HFF-Myc (cell line): Measurements from ENCODE around the gene RNGTT.
A peak's percentile ranks its signal among the peaks of the same experiment; 100 is the strongest.
"Not testable (repeated sequence)": the region's sequence is repeated elsewhere in the genome, so short reads cannot be mapped to it uniquely, and the experiment has no call there.

Experiments used
- DNase-seq: peaks from one replicate; pipeline ENCODE4 v3.0.0-alpha.2; 2011; ENCODE audit warnings: low read depth; ENCODE audit errors: extremely low read depth
- H3K4me3 ChIP-seq: replicated peaks from 2 replicates; pipeline ENCODE4 v1.5.1; 2011; ENCODE audit warnings: low read depth, mild to moderate bottlenecking, control low read depth, low read length
- TF ChIP-seq, protein P1 (sequence below): IDR thresholded peaks from 2 replicates; pipeline ENCODE4 v1.5.1; 2012; ENCODE audit warnings: mild to moderate bottlenecking, low read depth, low read length, control low read depth; ENCODE audit errors: missing control alignments

RNGTT gene

GRCh38 chr6:88806728-88807127 is 156.7 kb downstream of the RNGTT start:
- TF ChIP-seq, protein P1, sequence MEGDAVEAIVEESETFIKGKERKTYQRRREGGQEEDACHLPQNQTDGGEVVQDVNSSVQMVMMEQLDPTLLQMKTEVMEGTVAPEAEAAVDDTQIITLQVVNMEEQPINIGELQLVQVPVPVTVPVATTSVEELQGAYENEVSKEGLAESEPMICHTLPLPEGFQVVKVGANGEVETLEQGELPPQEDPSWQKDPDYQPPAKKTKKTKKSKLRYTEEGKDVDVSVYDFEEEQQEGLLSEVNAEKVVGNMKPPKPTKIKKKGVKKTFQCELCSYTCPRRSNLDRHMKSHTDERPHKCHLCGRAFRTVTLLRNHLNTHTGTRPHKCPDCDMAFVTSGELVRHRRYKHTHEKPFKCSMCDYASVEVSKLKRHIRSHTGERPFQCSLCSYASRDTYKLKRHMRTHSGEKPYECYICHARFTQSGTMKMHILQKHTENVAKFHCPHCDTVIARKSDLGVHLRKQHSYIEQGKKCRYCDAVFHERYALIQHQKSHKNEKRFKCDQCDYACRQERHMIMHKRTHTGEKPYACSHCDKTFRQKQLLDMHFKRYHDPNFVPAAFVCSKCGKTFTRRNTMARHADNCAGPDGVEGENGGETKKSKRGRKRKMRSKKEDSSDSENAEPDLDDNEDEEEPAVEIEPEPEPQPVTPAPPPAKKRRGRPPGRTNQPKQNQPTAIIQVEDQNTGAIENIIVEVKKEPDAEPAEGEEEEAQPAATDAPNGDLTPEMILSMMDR, result no peak
- no peak for DNase-seq

DNA sequence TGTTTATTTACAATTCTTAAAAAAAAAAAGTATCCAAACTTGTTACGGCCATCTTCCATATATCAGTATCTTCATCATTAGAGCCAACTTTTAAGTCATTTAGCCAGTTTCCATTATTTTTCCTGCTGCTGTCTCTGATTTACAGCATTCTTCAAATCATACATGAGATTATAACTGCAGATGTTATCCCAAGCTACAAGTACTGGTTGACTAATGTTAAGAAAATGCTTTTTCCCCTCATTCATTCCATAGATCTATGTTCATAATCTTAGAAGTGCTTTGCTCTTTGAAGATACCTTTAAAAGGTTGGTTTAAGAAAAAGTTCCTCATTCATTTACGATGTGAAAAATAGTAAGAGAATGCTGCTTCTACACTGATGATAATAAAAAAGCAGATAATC is 158.7 kb downstream of the RNGTT start:
- TF ChIP-seq, protein P1, result no peak
- no peak overlapping the region for H3K4me3 ChIP-seq
- no peak for DNase-seq

More at GRCh38 chr6:88806728-88807127, 156.7 kb downstream of the RNGTT start:
- H3K4me3 ChIP-seq, result no peak overlapping the region

DNA sequence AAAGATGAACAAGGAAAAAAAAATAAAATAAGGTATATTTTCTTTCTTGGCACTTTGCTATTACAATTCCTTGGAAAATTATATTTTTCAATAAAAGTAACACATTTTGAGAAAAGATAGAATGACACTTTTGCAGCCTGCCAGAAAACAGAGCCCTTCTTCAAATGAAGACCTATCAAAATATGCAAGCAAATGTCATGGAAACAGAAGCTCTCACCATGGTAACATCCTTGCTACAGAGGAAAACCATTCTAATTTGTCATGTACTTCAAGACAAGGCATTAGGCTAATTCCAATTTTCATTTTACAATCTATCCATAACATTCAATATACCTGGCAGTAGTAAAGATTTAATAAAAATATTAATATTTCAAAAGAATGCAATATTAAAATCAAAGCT is 177.9 kb downstream of the RNGTT start:
- no peak for DNase-seq

DNA sequence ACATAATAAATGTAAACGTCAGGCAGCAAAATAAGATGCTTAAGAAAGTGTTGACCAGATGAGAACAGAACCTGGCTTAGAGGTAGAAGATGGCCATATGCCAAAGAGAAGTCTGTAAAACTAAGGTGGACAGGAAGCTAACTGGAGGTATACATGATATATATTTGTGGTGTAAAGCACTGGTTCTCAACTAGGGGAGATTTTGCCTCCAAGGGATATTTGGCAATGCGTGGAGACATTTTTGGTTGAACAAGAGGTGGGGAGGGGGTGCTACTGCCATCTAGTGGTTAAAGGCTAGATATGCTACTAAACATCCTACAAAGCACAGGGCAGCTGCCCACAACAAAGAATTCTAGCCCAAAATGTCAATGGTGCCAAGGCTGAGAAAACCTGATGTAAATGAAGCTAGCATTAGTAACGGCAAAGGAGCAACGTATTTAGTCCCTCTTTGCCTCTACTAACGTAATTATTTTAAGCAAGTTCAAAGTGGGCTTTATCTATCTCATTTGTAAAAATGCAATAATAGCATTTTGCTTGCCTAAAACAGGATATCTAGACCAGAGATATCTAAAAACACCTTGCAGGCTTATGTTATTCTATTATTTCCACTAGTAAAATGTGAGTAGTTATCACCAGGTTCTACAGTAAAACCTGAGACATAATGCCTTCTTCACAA is 182.6 kb downstream of the RNGTT start:
- no peak overlapping the region for H3K4me3 ChIP-seq

More for the DNA sequence above, 177.9 kb downstream of the RNGTT start:
- TF ChIP-seq, protein P1, result no peak
- H3K4me3 ChIP-seq, result no peak overlapping the region

DNA sequence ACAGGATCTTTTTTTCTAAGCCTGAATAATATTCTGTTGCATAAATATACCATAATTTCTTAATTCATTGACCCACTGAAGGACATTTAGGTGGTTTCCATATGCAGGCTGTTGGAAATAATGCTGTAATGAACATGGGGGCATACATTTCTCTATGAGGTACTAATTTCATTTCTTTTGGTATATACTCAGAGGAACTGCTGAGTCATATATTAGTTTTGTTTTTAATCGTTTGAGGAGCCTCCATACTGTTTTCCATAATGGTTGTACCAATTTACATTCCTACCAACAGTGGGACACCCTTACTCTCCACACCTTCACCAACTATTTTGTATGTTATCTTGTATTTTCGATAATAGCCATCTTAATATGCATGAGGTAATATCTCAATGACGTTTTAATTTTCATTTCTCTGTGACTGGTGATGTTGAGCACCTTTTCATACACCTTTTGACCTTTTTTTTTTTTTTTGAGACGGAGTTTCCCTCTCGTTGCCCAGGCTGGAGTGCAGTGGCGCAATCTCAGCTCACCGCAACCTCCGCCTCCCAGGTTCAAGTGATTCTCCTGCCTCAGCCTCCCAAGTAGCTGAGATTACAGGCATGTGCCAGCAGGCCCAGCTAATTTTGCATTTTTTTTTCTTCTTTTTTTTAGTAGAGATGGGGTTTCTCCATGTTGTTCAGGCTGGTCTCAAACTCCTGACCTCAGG is 187.4 kb downstream of the RNGTT start:
- TF ChIP-seq, protein P1, result no peak
- H3K4me3 ChIP-seq, result no peak overlapping the region
- DNase-seq, result no peak

More for the DNA sequence above, 182.6 kb downstream of the RNGTT start:
- peak; percentile 45 for DNase-seq
- TF ChIP-seq, protein P1, result peak; percentile 81

- H3K4me3 ChIP-seq, DNase-seq: not testable (repeated sequence)
Measured at GRCh38 chr6:88768114-88768513, 195.3 kb downstream of the RNGTT start.

DNA sequence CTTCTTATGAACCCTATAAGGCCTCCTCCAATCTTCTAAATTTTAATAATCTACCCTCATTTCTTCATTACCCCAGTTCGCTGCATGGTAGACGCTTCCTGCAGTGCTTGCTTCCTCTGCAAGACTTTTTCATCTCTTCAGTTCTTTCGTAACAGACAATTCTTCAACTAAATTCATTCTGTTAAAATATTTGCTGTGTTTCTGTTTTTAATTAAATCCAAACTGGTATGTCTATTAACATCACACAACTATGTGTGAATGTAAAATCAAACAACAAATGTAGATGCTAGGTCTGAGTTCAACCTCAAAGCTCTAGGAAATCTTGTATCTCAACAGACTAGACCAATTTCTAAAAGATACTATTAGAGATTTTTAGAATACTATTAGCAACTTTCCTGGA is 199.3 kb downstream of the RNGTT start:
- TF ChIP-seq, protein P1, result no peak
- no peak for DNase-seq

More for the DNA sequence above, 199.3 kb downstream of the RNGTT start:
- no peak overlapping the region for H3K4me3 ChIP-seq
